GM12892 (cell line): ENCODE data around the gene NT5C1A.

Experiments
- POLR2A ChIP-seq: IDR thresholded peaks from 2 replicates; pipeline ENCODE4 v1.6.1; 2011; ENCODE audit warnings: low read depth, low read length, control low read depth
- POLR2AphosphoS5 ChIP-seq: IDR thresholded peaks from 2 replicates; pipeline ENCODE4 v1.6.1; 2011; ENCODE audit warnings: low read depth, low read length, control low read depth
- TAF1 ChIP-seq: IDR thresholded peaks from 2 replicates; pipeline ENCODE4 v1.6.1; 2011; ENCODE audit warnings: low read depth, mild to moderate bottlenecking, control low read depth, low read length, borderline replicate concordance

GRCh38 chr1:39676948-39677548 lies 5.1 kb upstream of the NT5C1A start:
- TF ChIP-seq TAF1 (no peak), POLR2A (no peak), POLR2AphosphoS5 (no peak)
